ENCODE data around the gene SHANK2.

SHANK2 gene

DNA sequence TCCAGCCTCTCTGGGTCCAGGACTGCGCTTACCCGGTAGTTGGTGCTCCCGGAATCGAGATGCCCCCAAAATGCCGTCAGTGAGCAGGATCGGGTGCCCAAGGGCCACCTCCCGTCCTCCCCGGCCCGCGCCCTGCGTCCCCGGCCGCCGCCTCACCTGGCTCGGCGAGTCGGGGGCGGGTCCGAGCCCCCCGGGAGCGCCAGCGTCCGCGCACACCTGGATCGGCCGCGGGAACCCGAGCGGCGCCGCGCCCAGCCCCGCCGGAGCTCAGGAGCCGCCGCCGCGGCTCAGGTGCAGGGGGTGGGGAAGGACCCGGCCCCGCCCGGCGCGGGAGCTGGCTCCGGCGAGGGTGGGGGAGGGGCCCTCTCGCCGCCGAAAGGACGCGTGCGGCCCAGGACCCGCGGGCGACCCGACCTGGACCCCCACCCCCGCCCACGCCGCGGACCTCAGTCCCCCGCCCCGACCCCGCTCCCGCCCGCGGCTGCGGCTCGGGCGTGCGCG lies at the start of gene SHANK2:
Gene SHANK2 (minus strand): TSS at position 309 of the 501 bp plus-strand sequence. CDS start 105,251 bp downstream, outside the sequence.
- ATAC-seq (replicated peaks) (peak in 1 of 2 donors; percentile 15), DNase-seq (no peak)
- H3K36me3 Mint-ChIP-seq, result peaks cover 0 to under 1% of the 10 kb centered on the region in 2 donors
- no peak within 1 kb of the TSS for H3K27ac Mint-ChIP-seq
- peak within 1 kb of the TSS; percentile 80 to 81 for H3K4me3 Mint-ChIP-seq
- peaks cover 16 to 24% of the 10 kb centered on the region in 2 donors for H3K4me1 Mint-ChIP-seq
- H3K27me3 Mint-ChIP-seq, result peaks cover 60 to 70% of the 10 kb centered on the region in 2 donors
- H3K9me3 Mint-ChIP-seq, result peaks cover 0 to 1% of the 10 kb centered on the region in 2 donors

DNA sequence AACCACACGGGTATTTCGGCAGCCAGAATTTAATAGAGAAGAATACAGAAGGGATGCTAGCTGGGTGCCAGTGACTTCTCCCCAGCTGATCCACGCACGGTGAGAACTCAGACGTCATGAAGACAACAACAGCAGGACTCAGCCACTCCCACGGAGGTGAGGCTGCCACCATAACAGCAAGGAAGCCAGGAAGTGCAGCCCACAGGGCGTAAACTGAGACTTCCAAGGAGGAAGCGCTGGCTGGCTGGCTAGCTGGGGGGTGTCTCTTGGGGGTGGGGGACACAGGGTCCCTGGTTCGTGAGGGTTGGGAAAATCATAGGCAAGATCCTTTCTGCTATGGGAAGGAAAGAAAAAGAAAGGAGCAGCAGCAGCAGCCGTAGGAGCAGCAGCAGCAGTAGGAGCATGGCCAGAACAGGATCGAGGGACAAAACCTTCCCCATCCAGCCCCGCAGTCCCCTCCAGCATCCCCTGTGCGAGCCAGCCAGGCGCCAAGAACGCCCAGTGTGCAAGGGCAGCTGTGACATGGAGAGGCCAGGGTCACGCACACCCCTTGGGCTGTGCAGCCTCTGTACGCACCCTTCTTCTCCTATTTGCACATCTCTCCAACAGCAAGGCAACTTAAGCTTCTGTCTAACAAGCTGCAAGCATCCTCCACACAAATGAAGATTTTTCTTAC lies 49.6 kb upstream of the SHANK2 start:
- Mint-ChIP-seq H3K27ac (no peak overlapping the region), H3K4me1 (peaks cover 0 to 6% of the 10 kb centered on the region in 2 donors), H3K9me3 (no peaks in the 10 kb centered on the region), H3K4me3 (no peak overlapping the region), H3K27me3 (peaks cover 28 to 50% of the 10 kb centered on the region in 2 donors), H3K36me3 (no peaks in the 10 kb centered on the region)
- no peak for ATAC-seq (replicated peaks)
- no peak for DNase-seq

DNA sequence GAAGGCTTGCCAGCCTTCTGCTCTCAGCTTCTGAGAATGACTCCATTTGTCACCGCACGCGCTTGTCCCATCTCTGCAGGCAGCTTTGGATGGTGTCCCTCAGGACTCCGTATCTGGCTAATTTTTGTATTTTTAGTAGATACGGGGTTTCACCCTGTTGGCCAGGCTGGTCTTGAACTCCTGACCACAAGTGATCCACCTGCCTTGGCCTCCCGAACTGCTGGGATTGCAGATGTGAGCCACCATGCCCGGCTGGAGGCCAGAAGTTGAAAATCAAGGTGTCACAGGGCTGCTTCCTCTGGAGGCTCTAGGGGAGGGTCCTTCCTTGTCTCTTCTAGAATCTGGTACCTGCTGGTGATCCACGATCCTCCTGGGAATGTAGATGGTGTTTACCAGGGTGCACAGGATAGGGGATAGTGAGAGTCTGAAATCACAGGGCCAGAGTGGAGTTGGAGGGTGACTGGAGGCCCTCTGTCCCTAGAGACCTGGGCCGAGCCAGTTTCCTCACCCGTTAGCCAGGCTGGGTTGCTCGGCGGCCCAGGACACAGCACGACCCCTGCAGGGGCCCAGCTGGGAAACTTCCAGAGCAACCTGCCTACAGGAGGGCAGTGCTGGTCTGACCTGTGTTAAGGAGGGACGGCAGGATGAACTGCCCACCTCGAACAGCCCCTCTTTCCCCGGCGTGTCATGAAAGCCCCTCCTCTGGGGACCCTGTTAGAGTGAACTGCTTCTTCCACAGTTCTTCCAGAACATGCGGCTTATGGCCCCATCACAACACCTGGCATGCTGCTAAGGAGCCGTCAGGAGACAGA lies 48.9 kb upstream of the SHANK2 start:
- ATAC-seq (replicated peaks) (no peak), DNase-seq (no peak)
- Mint-ChIP-seq H3K4me3 (no peak overlapping the region), H3K36me3 (no peaks in the 10 kb centered on the region), H3K27me3 (peaks cover 28 to 57% of the 10 kb centered on the region in 2 donors), H3K9me3 (no peaks in the 10 kb centered on the region), H3K4me1 (peaks cover 0 to 6% of the 10 kb centered on the region in 2 donors), H3K27ac (no peak overlapping the region)

DNA sequence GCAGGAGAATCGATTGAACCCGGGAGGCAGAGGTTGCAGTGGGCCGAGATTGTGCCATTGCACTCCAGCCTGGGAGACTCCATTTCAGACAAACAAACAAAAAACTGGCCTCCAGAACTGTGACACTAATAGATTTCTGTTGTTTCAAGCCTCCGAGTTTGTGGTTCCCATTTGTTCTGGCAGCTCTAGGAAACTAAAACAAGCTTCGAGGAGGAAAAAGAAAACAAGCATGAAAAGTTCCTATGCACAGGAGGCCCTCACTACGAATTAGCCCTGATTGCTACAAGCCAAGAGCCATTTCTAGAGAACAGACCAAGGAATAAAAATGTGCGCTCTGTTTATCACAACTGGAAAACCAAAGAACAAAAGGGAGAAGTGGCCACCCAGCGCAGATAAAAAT lies 47.8 kb upstream of the SHANK2 start:
- ATAC-seq (replicated peaks), result no peak
- no peak for DNase-seq
- H3K9me3 Mint-ChIP-seq, result no peaks in the 10 kb centered on the region
- H3K36me3 Mint-ChIP-seq, result no peaks in the 10 kb centered on the region
- H3K27ac Mint-ChIP-seq, result no peak overlapping the region
- H3K27me3 Mint-ChIP-seq, result peaks cover 28 to 62% of the 10 kb centered on the region in 2 donors
- H3K4me3 Mint-ChIP-seq, result no peak overlapping the region
- H3K4me1 Mint-ChIP-seq, result peaks cover 0 to 6% of the 10 kb centered on the region in 2 donors

- H3K27me3 Mint-ChIP-seq, result peaks cover 34 to 61% of the 10 kb centered on the region in 2 donors
- peaks cover 0 to 6% of the 10 kb centered on the region in 2 donors for H3K4me1 Mint-ChIP-seq
- H3K36me3 Mint-ChIP-seq, result no peaks in the 10 kb centered on the region
- ATAC-seq (replicated peaks) (no peak), DNase-seq (no peak)
- H3K9me3 Mint-ChIP-seq, result peaks cover 0 to 2% of the 10 kb centered on the region in 2 donors
- no peak overlapping the region for H3K4me3 Mint-ChIP-seq
- H3K27ac Mint-ChIP-seq, result no peak overlapping the region
Measured at GRCh38 chr11:71298761-71299181, 46.4 kb upstream of the SHANK2 start.

GRCh38 chr11:71298016-71298550 lies 45.7 kb upstream of the SHANK2 start:
- no peak for ATAC-seq (replicated peaks)
- H3K4me1 Mint-ChIP-seq, result peaks cover 0 to 6% of the 10 kb centered on the region in 2 donors
- H3K27me3 Mint-ChIP-seq, result peaks cover 39 to 60% of the 10 kb centered on the region in 2 donors
- no peak overlapping the region for H3K27ac Mint-ChIP-seq
- H3K36me3 Mint-ChIP-seq, result no peaks in the 10 kb centered on the region
- peaks cover 2% of the 10 kb centered on the region in 2 donors for H3K9me3 Mint-ChIP-seq
- H3K4me3 Mint-ChIP-seq, result no peak overlapping the region
- no peak for DNase-seq

DNA sequence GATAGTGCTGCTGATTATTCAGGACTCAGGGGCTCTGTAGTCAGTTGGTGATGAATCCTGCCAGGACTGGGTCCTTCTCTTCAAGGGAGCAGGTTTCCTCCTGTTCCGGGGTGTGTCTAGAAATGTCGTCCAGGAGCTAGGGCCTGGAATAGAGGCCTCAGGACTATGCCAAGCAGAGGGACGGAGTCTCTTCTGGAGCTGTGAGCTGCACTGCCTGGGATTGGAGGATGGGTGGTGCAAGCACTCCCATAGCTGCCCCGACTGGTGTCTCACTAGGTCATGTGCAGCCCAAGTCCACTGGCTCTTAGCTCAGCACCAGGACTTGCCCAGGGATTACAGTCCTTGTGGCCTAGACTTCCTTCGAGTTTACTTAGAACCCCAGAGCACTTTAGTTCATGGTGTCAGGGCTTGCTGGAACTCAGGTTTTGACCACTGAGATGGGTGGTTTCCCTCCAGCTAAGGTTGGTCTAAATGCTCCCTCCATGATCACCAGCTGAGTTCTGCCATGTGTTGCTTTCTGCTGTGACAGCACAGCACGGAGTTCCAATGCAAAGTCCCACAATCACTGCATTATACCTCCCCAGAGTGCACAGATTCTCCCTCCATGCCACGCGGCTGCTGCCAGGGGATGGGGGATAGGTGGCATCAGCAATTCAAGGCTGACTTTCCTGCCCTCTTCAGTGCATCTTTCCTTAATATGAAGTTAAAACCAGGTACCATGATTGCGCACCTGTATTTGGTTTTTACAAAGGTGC lies 42.6 kb upstream of the SHANK2 start:
- Mint-ChIP-seq H3K27me3 (peaks cover 32 to 53% of the 10 kb centered on the region in 2 donors), H3K27ac (no peak overlapping the region), H3K36me3 (peaks cover 5 to 12% of the 10 kb centered on the region in 2 donors), H3K9me3 (peaks cover 15 to 24% of the 10 kb centered on the region in 2 donors), H3K4me1 (no peaks in the 10 kb centered on the region), H3K4me3 (no peak overlapping the region)
- DNase-seq, result no peak
- no peak for ATAC-seq (replicated peaks)

- Mint-ChIP-seq H3K9me3 (peaks cover 22 to 29% of the 10 kb centered on the region in 2 donors), H3K27ac (no peak overlapping the region), H3K36me3 (peaks cover 5 to 17% of the 10 kb centered on the region in 2 donors), H3K27me3 (peaks cover 31 to 51% of the 10 kb centered on the region in 2 donors), H3K4me1 (no peaks in the 10 kb centered on the region), H3K4me3 (no peak overlapping the region)
- DNase-seq (no peak), ATAC-seq (replicated peaks) (no peak)
Measured at GRCh38 chr11:71293961-71294782, 41.8 kb upstream of the SHANK2 start.

DNA sequence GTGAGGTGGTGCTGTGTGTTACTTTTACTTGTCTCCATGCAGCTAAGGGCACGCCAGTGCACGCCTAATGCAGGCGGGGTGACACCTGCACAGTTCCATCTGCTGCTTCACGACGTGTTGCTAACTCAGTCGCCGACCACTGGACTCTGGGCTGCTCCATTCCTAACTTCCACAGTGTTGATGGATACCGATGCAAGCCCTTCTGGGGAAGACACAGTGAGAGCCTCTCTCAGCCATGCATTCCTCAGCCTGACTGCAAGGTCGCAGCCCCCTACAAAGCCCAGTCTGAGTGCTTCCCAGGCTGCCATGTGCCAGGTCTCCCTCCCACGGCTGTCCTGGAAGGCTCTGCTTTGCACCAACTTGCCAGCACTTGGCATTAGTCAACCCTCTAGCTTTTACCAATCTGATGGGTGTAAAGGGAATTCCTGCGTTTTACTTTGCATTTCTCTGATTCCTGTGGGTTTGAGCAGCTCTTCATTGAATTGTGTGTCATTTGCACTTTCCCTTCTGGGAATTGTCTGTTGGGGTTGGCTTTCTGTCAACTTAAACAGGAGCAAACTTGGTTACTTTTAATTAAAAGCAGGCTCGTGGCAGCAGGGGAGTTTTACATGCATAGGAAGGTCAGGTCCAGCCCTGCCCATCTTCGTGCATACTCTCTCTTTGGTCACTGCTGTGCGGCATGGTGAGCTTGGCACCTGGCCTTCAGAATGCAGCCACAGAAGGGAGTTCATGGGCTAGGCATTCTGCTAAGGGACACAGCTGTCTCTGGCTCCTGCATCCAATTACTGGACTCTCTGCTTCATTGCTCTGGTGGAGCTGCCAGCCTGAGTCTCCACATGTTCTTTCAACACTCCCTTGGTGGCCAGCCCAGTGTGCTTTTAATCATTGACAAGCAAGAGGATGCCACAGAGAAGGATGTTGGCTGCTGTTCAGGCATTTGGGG lies 34.6 kb upstream of the SHANK2 start:
- Mint-ChIP-seq H3K36me3 (peaks cover 5 to 17% of the 10 kb centered on the region in 2 donors), H3K4me1 (no peaks in the 10 kb centered on the region), H3K27me3 (peaks cover 31 to 42% of the 10 kb centered on the region in 2 donors), H3K27ac (no peak overlapping the region), H3K9me3 (peaks cover 17 to 22% of the 10 kb centered on the region in 2 donors), H3K4me3 (no peak overlapping the region)
- ATAC-seq (replicated peaks) (no peak), DNase-seq (no peak)

GRCh38 chr11:71285111-71285510 lies 32.7 kb upstream of the SHANK2 start:
- peaks cover under 1 to 6% of the 10 kb centered on the region in 2 donors for H3K36me3 Mint-ChIP-seq
- no peak for DNase-seq
- no peak for ATAC-seq (replicated peaks)
- H3K27me3 Mint-ChIP-seq, result peaks cover 25 to 38% of the 10 kb centered on the region in 2 donors
- H3K4me1 Mint-ChIP-seq, result no peaks in the 10 kb centered on the region
- no peak overlapping the region for H3K27ac Mint-ChIP-seq
- H3K9me3 Mint-ChIP-seq, result peaks cover 6 to 11% of the 10 kb centered on the region in 2 donors
- H3K4me3 Mint-ChIP-seq, result no peak overlapping the region

DNA sequence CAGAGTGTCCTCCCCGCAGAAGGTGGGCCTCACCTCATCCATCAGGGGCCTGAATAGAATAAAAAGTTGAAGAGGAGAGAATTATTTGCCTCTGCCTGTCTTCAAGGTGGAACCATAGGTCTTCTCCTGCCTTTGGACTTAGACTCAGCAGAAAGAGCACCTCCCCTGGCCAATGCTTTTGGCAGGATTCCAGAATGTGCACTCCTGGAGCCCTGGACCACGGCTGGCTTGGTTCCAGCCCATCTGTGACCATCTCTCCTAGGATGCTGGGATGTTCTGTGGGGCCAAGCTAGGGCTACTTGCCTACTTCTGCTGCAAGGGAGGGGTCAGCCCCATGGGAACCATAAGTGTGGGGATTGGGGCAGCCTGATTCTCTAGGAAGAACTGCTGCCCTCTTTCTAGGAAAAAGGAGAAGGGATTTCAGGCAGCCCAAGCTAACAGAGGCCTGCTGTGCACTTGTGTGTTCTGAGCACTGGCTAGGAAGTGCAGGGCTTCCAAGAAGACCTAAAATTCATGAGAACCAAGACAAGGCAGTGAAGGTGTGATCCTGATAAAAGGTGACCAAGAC lies 32.2 kb upstream of the SHANK2 start:
- DNase-seq, result no peak
- H3K4me3 Mint-ChIP-seq, result no peak overlapping the region
- H3K9me3 Mint-ChIP-seq, result peaks cover under 1 to 8% of the 10 kb centered on the region in 2 donors
- no peak overlapping the region for H3K27ac Mint-ChIP-seq
- no peak for ATAC-seq (replicated peaks)
- peaks cover 0 to under 1% of the 10 kb centered on the region in 2 donors for H3K36me3 Mint-ChIP-seq
- H3K27me3 Mint-ChIP-seq, result peaks cover 21 to 33% of the 10 kb centered on the region in 2 donors
- H3K4me1 Mint-ChIP-seq, result no peaks in the 10 kb centered on the region

- H3K27me3 Mint-ChIP-seq, result peaks cover 20 to 30% of the 10 kb centered on the region in 2 donors
- DNase-seq, result no peak
- no peaks in the 10 kb centered on the region for H3K36me3 Mint-ChIP-seq
Measured at GRCh38 chr11:71283971-71284441, 31.6 kb upstream of the SHANK2 start.

More at GRCh38 chr11:71283971-71284441, 31.6 kb upstream of the SHANK2 start:
- H3K4me3 Mint-ChIP-seq, result no peak overlapping the region
- no peaks in the 10 kb centered on the region for H3K4me1 Mint-ChIP-seq
- ATAC-seq (replicated peaks), result no peak
- no peak overlapping the region for H3K27ac Mint-ChIP-seq
- peaks cover 0 to 2% of the 10 kb centered on the region in 2 donors for H3K9me3 Mint-ChIP-seq
